Psoas muscle (tissue), 8 donors: ENCODE results near the gene FUT6. TPM values are rescaled to one million over a fixed set of nuclear protein-coding genes. Genes with fewer than 3 reads are reported as not detected.
"Not testable (repeated sequence)": the region's sequence is repeated elsewhere in the genome, so short reads cannot be mapped to it uniquely, and the experiment has no call there.

Experiments used
- ATAC-seq, 4 donors: fragments of 200-7000 bp; cut with Tn5 transposase; one replicate each; pipeline ENCODE4 v1.9.1; 2020; ENCODE audit warnings: moderate library complexity in 3 of 4, mild to moderate bottlenecking in 2 of 4
- DNase-seq, 2 donors: peaks; one replicate each; pipeline ENCODE4 v3.0.0-alpha.2; 2020
- H3K27ac ChIP-seq: fragments of 200-600 bp; one replicate; pipeline ENCODE4 v1.8.0; 2022
- H3K27me3 ChIP-seq, 3 donors: fragments of 200-600 bp in 1 of 3; one replicate each; pipeline versions ENCODE4 v1.6.1 to v1.8.0; 2013 to 2022; ENCODE audit warnings: low read length in 2 of 3, mild to moderate bottlenecking in 2 of 3, moderate library complexity in 1 of 3; ENCODE audit not compliant: insufficient read depth in 3 of 3
- H3K36me3 ChIP-seq, 2 donors: fragments of 200-600 bp in 1 of 2; one replicate each; pipeline versions ENCODE4 v1.6.1 to v1.8.0; 2013 to 2022; ENCODE audit warnings: low read depth in 1 of 2, mild to moderate bottlenecking in 1 of 2, moderate library complexity in 1 of 2; ENCODE audit not compliant: insufficient read depth in 1 of 2
- H3K4me1 ChIP-seq: fragments of 200-600 bp; one replicate; pipeline ENCODE4 v1.8.0; 2022
- H3K4me3 ChIP-seq: fragments of 200-600 bp; one replicate; pipeline ENCODE4 v1.8.0; 2022; ENCODE audit warnings: mild to moderate bottlenecking
- H3K9me3 ChIP-seq: fragments of 200-600 bp; one replicate; pipeline ENCODE4 v1.8.0; 2022
- WGBS, 3 donors: extraction: QIAGEN DNeasy Blood & Tissue Kit; methylation state at CpG; one replicate each; pipeline versions ENCODE4 v1.1.6 to v1.1.7; 2013; 5-methylcytosine and 5-hydroxymethylcytosine counted together
- intact Hi-C, 2 donors: fragments of 100-400 bp; cut with DNase I; formaldehyde crosslinking; loops; one replicate each; pipeline versions ENCODE4 v1.11.0 to v1.14.2; 2022
- polyA plus RNA-seq, 3 donors: library from polyadenylated mRNA; stranded (reverse); fragments of 200-250 nt; gene quantifications; one replicate each; pipeline ENCODE4 v1.2.3, GENCODE V29; 2013
- total RNA-seq, 4 donors: library from RNA; stranded (reverse); fragmentation: NEBNext Ultra II Directional in 2 of 4; extraction: Animal tissue kit (Norgen Biotek cat#: 25700) in 2 of 4; gene quantifications; one replicate each; pipeline versions ENCODE4 v1.2.1 to v1.2.4, GENCODE V29; 2021 to 2023
- TF ChIP-seq, protein P1 (sequence below): fragments of 200-600 bp; IDR thresholded peaks from one replicate; pipeline ENCODE4 v1.8.0; 2022; ENCODE audit warnings: antibody characterized with exemption
- donor health status: healthy with polysubstance abuse.
- donor health status: DM: no; HTN: no; CAD: no; lungs with moderate emphysema.
- donor health status: Bipolar disorder and iron deficiency.
- donor health status: healthy.
- donor health status: DM: yes; HTN: yes; CAD: no.
- donor health status: DM: no; HTN: no; CAD: no.
- donor health status: DM: no; HTN: no; CAD: no.
- donor health status: DM: yes; HTN: yes; CAD: no.

Gene FUT6
- total and polyA plus RNA-seq, 7 donors, result 0.03 TPM; not detected in 5

DNA sequence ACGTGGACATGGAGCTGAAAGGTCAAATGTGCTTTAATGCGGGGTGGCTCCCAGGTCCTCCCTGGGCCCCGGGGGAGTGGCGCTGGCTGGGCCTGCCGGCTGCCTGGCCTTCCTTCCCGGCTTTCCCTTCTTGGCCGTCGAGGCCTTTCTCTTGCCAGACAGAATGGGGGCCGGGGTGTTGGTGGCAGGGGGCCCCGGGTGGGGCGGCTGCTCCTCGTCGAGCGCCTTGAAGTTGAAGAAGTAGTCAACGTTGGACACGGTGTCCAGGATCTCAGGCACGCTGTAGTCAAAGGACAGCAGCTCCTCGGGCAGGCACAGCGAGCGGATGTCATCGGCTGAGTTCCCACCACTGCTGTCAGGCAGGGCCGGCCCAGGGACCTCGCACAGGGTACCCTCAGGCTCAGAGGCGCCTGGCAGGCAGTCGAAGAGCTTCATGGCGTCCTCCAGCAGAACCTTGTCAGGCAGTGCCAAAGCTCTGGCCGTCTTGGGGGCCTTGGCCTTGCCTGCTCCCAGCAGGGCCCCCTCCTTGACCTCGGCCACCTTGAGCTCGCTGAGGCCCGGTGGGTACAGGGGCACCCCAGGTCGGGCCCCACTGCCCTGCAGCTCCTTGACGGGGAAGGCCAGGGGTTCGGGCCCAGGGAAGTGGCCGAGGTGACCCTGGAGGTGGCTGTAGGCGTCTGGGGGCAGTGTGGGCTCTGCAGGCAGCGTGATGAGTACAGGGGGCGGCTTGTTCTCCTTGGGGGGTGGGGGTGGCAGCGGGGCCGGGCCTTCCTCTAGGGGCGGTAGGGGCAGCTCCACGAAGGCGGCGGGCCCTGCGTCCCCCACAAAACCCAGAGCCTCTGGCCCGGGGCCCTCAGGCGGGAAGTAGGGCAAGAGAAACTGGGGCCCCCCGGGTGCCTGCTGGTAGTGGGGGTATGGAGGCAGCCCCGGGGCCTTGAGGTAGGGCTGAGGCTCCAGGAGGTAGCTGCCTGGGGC, 56.3 kb downstream of the FUT6 start:
- intact Hi-C loops, result no loop called here
- Histone ChIP-seq H3K4me3 (no peak overlapping the region), H3K27me3 (no peaks in the 10 kb centered on the region), H3K36me3 (peaks cover 0 to 47% of the 10 kb centered on the region in 2 donors), H3K9me3 (no peaks in the 10 kb centered on the region), H3K4me1 (no peaks in the 10 kb centered on the region), H3K27ac (no peak overlapping the region)
- 73 to 78% (median 75%) methylated on average over 46 to 48 of the region's 48 CpGs for WGBS, 3 donors
- TF ChIP-seq, protein P1, sequence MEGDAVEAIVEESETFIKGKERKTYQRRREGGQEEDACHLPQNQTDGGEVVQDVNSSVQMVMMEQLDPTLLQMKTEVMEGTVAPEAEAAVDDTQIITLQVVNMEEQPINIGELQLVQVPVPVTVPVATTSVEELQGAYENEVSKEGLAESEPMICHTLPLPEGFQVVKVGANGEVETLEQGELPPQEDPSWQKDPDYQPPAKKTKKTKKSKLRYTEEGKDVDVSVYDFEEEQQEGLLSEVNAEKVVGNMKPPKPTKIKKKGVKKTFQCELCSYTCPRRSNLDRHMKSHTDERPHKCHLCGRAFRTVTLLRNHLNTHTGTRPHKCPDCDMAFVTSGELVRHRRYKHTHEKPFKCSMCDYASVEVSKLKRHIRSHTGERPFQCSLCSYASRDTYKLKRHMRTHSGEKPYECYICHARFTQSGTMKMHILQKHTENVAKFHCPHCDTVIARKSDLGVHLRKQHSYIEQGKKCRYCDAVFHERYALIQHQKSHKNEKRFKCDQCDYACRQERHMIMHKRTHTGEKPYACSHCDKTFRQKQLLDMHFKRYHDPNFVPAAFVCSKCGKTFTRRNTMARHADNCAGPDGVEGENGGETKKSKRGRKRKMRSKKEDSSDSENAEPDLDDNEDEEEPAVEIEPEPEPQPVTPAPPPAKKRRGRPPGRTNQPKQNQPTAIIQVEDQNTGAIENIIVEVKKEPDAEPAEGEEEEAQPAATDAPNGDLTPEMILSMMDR, result no peak
- ATAC-seq, result peak in 2 of 4 donors; percentile 16 to 28
- DNase-seq, result no peak

DNA sequence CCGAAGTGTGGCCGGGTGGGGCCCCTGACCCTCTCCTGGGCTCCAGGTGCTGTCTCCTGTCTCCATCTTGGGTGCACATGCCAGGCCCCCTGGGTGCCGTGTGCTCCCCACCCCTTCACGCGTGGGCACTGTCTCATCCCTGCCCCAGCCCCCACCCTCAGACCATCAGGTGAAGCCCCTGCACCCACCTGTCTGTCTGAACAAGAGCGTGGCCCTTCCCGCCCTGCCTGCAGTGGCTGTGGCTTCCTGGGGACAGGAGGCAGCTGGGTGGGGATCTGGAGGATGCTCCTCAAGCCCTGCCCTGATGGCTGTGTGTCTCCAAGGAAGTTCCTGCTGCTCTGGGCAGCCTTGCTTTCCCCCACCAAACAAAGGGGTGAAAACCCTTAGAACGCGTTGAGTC, 57.2 kb downstream of the FUT6 start:
- ATAC-seq, result peak in 2 of 4 donors; percentile 3 to 6
- WGBS, 3 donors, result 77 to 84% (median 82%) methylated on average over 9 of the region's 9 CpGs

DNA sequence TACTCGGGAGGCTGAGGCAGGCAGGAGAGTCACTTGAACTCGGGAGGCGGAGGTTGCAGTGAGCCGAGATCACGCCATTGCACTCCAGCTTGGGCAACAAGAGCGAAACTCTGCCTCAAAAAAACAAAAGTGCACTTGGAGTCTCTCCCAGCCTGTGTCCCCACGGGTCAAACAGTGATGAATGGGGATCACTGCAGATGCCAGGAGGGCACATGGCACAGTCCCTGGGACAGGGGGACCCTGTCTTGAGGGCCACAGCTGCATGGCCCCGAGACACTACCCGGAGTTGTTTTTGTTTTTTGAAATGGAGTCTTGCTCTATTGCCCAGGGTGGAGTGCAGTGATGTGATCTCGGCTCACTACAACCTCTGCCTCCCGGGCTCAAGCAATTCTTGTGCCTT, 58.6 kb downstream of the FUT6 start:
- H3K4me3 ChIP-seq, intact Hi-C loops, H3K9me3 ChIP-seq, H3K4me1 ChIP-seq, H3K27ac ChIP-seq, H3K27me3 ChIP-seq, DNase-seq, ATAC-seq: not testable (repeated sequence)
- WGBS, 3 donors, result 76 to 78% (median 77%) methylated on average over 11 of the region's 11 CpGs
- peaks cover 0 to 23% of the 10 kb centered on the region in 2 donors for H3K36me3 ChIP-seq

More for the DNA sequence above, 57.2 kb downstream of the FUT6 start:
- Histone ChIP-seq H3K27me3 (no peaks in the 10 kb centered on the region), H3K4me3 (no peak overlapping the region), H3K36me3 (peaks cover 0 to 37% of the 10 kb centered on the region in 2 donors), H3K9me3 (no peaks in the 10 kb centered on the region), H3K27ac (no peak overlapping the region), H3K4me1 (no peaks in the 10 kb centered on the region)
- DNase-seq, result no peak
- TF ChIP-seq, protein P1, result no peak
- intact Hi-C loops, result no loop called here

Other genes with a start within 250 kb of the FUT6 start
- 10 to 100 TPM; 30.4 to 52.9 (median 45.6) TPM for gene SAFB2, start 216.9 kb downstream of the FUT6 start, total RNA-seq
- gene SAFB2, start 216.9 kb downstream of the FUT6 start, polyA plus RNA-seq, result 10 to 100 TPM; 31.0 to 45.2 (median 31.3) TPM
- 10 to 100 TPM; 51.3 to 88.9 (median 65.1) TPM for gene SAFB, start 216.6 kb downstream of the FUT6 start, total RNA-seq
- gene SAFB, start 216.6 kb downstream of the FUT6 start, polyA plus RNA-seq, result 10 to 100 TPM; 53.7 to 83.1 (median 61.0) TPM
- gene MICOS13, start 159.2 kb downstream of the FUT6 start, total RNA-seq, result 100 to 1,000 TPM; 103 to 133 (median 119) TPM
- gene MICOS13, start 159.2 kb downstream of the FUT6 start, polyA plus RNA-seq, result 100 to 1,000 TPM; 138 to 245 (median 234) TPM
- 1 to 10 TPM; 4.5 to 6.2 (median 4.6) TPM for gene HSD11B1L, start 158.7 kb downstream of the FUT6 start, total RNA-seq
- gene HSD11B1L, start 158.7 kb downstream of the FUT6 start, polyA plus RNA-seq, result 10 to 100 TPM in 2 of 3 donors, 1 to 10 TPM in 1; 4.7 to 15.6 (median 11.7) TPM
- 100 to 1,000 TPM; 440 to 572 (median 473) TPM for gene RPL36, start 149.4 kb downstream of the FUT6 start, total RNA-seq
- 100 to 1,000 TPM; 647 to 814 (median 648) TPM for gene RPL36, start 149.4 kb downstream of the FUT6 start, polyA plus RNA-seq
- gene LONP1, start 119.6 kb downstream of the FUT6 start, total RNA-seq, result 10 to 100 TPM; 61.0 to 97.1 (median 73.8) TPM
- gene LONP1, start 119.6 kb downstream of the FUT6 start, polyA plus RNA-seq, result 100 to 1,000 TPM in 1 of 3 donors, 10 to 100 TPM in 2; 58.6 to 127 (median 83.3) TPM
- not detected for gene CATSPERD, start 119.1 kb downstream of the FUT6 start, total RNA-seq
- not detected for gene CATSPERD, start 119.1 kb downstream of the FUT6 start, polyA plus RNA-seq
- gene PRR22, start 55.0 kb downstream of the FUT6 start, total RNA-seq, result 1 to 10 TPM in 3 of 4 donors, under 1 TPM in 1; 0.92 to 2.3 (median 1.5) TPM
- 1 to 10 TPM in 1 of 3 donors, under 1 TPM in 2; 0.57 to 2.7 (median 0.87) TPM for gene PRR22, start 55.0 kb downstream of the FUT6 start, polyA plus RNA-seq
- 10 to 100 TPM; 13.4 to 29.9 (median 20.6) TPM for gene DUS3L, start 48.5 kb downstream of the FUT6 start, total RNA-seq
- 10 to 100 TPM; 23.2 to 40.1 (median 26.8) TPM for gene DUS3L, start 48.5 kb downstream of the FUT6 start, polyA plus RNA-seq
- not detected for gene NRTN, start 34.6 kb downstream of the FUT6 start, total RNA-seq
- not detected for gene NRTN, start 34.6 kb downstream of the FUT6 start, polyA plus RNA-seq
- under 1 TPM in 1 of 4 donors, not detected in 3; 0.19 TPM for gene FUT3, start 11.7 kb upstream of the FUT6 start, total RNA-seq
- under 1 TPM in 1 of 3 donors, not detected in 2; 0.03 TPM for gene FUT3, start 11.7 kb upstream of the FUT6 start, polyA plus RNA-seq
- not detected for gene FUT5, start 30.8 kb upstream of the FUT6 start, total RNA-seq
- not detected for gene FUT5, start 30.8 kb upstream of the FUT6 start, polyA plus RNA-seq
- 100 to 1,000 TPM; 240 to 367 (median 285) TPM for gene NDUFA11, start 64.1 kb upstream of the FUT6 start, total RNA-seq
- gene NDUFA11, start 64.1 kb upstream of the FUT6 start, polyA plus RNA-seq, result 100 to 1,000 TPM; 373 to 503 (median 438) TPM
- gene VMAC, start 65.2 kb upstream of the FUT6 start, total RNA-seq, result 1 to 10 TPM in 2 of 4 donors, under 1 TPM in 2; 0.73 to 3.0 (median 1.2) TPM
- 1 to 10 TPM in 1 of 3 donors, under 1 TPM in 2; 0.82 to 2.2 (median 0.89) TPM for gene VMAC, start 65.2 kb upstream of the FUT6 start, polyA plus RNA-seq
- 1 to 10 TPM; 1.3 to 2.9 (median 1.5) TPM for gene CAPS, start 74.6 kb upstream of the FUT6 start, total RNA-seq
- gene CAPS, start 74.6 kb upstream of the FUT6 start, polyA plus RNA-seq, result 1 to 10 TPM; 1.2 to 1.7 (median 1.5) TPM
- 10 to 100 TPM; 48.4 to 50.0 (median 48.9) TPM for gene RANBP3, start 138.4 kb upstream of the FUT6 start, total RNA-seq
- gene RANBP3, start 138.4 kb upstream of the FUT6 start, polyA plus RNA-seq, result 10 to 100 TPM; 40.5 to 71.7 (median 43.9) TPM